Esophagus squamous epithelium (tissue), 4 donors: ENCODE measurements around the gene PIP5K1B.

Source experiments
- CTCF ChIP-seq, 6 experiments: fragments of 450-650 bp in 4 of 6; fragments of 200-600 bp in 2 of 6; sonication (generic) in 2 of 6; IDR thresholded peaks; one replicate each; pipeline ENCODE4 v1.5.1; 2016 to 2019; ENCODE audit warnings: antibody characterized with exemption in 6 of 6, mild to moderate bottlenecking in 4 of 6, moderate library complexity in 4 of 6
- POLR2A ChIP-seq, 4 donors: fragments of 450-650 bp; IDR thresholded peaks; one replicate each; pipeline ENCODE4 v1.6.1; 2017; ENCODE audit warnings: antibody characterized with exemption in 4 of 4, mild to moderate bottlenecking in 4 of 4, moderate library complexity in 3 of 4

GRCh38 chr9:68711932-68712331 is 6.9 kb downstream of the PIP5K1B start:
- TF ChIP-seq CTCF (IDR thresholded peaks at IDR 0.05) (no peak), POLR2A (IDR thresholded peaks at IDR 0.05) (no peak)
